A673 (cell line): ENCODE data around the gene DCLRE1C. TPM values are rescaled to one million over a fixed set of nuclear protein-coding genes. Genes with fewer than 3 reads are reported as not detected.
"Not testable (repeated sequence)": the region's sequence is repeated elsewhere in the genome, so short reads cannot be mapped to it uniquely, and the experiment has no call there.

Source experiments
- Bru-seq: library from RNA; stranded (reverse); fragments of 400-500 nt; gene quantifications from one replicate; lab custom pipeline; 2021; lab: Mats Ljungman, UMichigan
- BruChase-seq, 2 experiments: library from RNA; stranded (reverse); fragments of 400-500 nt; gene quantifications; one replicate each; lab custom pipeline; 2021; lab: Mats Ljungman, UMichigan
- BruUV-seq: library from RNA; stranded (reverse); fragments of 400-500 nt; replicated peaks from 2 replicates; lab custom pipeline; 2021; lab: Mats Ljungman, UMichigan
- CTCF ChIA-PET: fragments of 300-600 bp; sonication (Branson Sonifier 250); formaldehyde crosslinking; loops from one replicate; lab custom pipeline; 2022; ENCODE audit warnings: antibody characterized with exemption; lab: Charles Lee
- POLR2A ChIA-PET: fragments of 300-600 bp; sonication (Branson Sonifier 250); formaldehyde crosslinking; loops from one replicate; lab custom pipeline; 2022; ENCODE audit warnings: antibody characterized with exemption; ENCODE audit not compliant: low non-redundant PET; lab: Charles Lee
- DNase-seq: peaks from one replicate; pipeline ENCODE4 v3.0.0-alpha.2; 2015; ENCODE audit warnings: low spot score
- H3K27ac ChIP-seq: fragments of 200-600 bp; sonication (generic); 2 replicates; pipeline ENCODE4 v1.5.1; 2016; ENCODE audit warnings: mixed run types, low read depth, mild to moderate bottlenecking, mixed read lengths, antibody characterized with exemption, low read length; ENCODE audit not compliant: poor library complexity, severe bottlenecking
- H3K27me3 ChIP-seq: fragments of 200-600 bp; sonication (generic); replicated peaks from 2 replicates; pipeline ENCODE4 v1.6.1; 2017; ENCODE audit warnings: mixed run types, low read depth, mild to moderate bottlenecking, mixed read lengths, antibody characterized with exemption, low read length; ENCODE audit not compliant: insufficient read depth, poor library complexity
- H3K36me3 ChIP-seq: fragments of 200-600 bp; sonication (generic); 2 replicates; pipeline ENCODE4 v1.6.1; 2016; ENCODE audit warnings: mixed run types, mild to moderate bottlenecking, mixed read lengths, antibody characterized with exemption, low read length; ENCODE audit not compliant: insufficient read depth, poor library complexity, severe bottlenecking
- H3K4me1 ChIP-seq: fragments of 200-600 bp; sonication (generic); 2 replicates; pipeline ENCODE4 v1.6.1; 2017; ENCODE audit warnings: mixed run types, mild to moderate bottlenecking, mixed read lengths, antibody characterized with exemption, low read length; ENCODE audit not compliant: insufficient read depth, poor library complexity, severe bottlenecking
- H3K4me3 ChIP-seq: fragments of 200-600 bp; sonication (generic); 2 replicates; pipeline ENCODE4 v1.5.1; 2016; ENCODE audit warnings: low read depth, mixed run types, mild to moderate bottlenecking, mixed read lengths, low read length; ENCODE audit not compliant: poor library complexity, severe bottlenecking
- H3K9me3 ChIP-seq: fragments of 200-600 bp; sonication (generic); 2 replicates; pipeline ENCODE4 v1.6.1; 2016; ENCODE audit warnings: mixed run types, low read depth, mild to moderate bottlenecking, mixed read lengths, antibody characterized with exemption, low read length; ENCODE audit not compliant: poor library complexity, severe bottlenecking
- EZH2 ChIP-seq: fragments of 200-600 bp; sonication (generic); IDR thresholded peaks from 2 replicates; pipeline ENCODE4 v1.6.1; 2017; ENCODE audit warnings: borderline replicate concordance, low read depth, mild to moderate bottlenecking, mixed read lengths, antibody characterized with exemption, low read length; ENCODE audit not compliant: poor library complexity, severe bottlenecking
- intact Hi-C: fragments of 100-400 bp; cut with micrococcal nuclease; formaldehyde crosslinking; loops from one replicate; pipeline ENCODE4 v1.10.0; 2022; ENCODE audit not compliant: unreplicated experiment
- long read RNA-seq: library from polyadenylated mRNA; stranded (forward); transcript quantifications from one replicate; pipeline ENCODE4 v2.0.0, GENCODE V29; 2022
- total RNA-seq: library from RNA; stranded (reverse); gene quantifications from 2 replicates; pipeline ENCODE4 v1.2.3, GENCODE V29; 2021
- TF ChIP-seq, protein P1 (sequence below): fragments of 300-800, 200-600 bp; sonication (generic); conservative IDR thresholded peaks from 2 replicates; pipeline ENCODE4 v1.5.1; 2017; ENCODE audit warnings: low read depth, mild to moderate bottlenecking, antibody characterized with exemption, low read length, moderate library complexity, mixed read lengths

DCLRE1C gene
- total RNA-seq (13.1 and 14.6 TPM in 2 replicates), Bru-seq, nascent RNA (percentile 69 among the genes with signal in this experiment), BruChase-seq, experiment 1, labeled RNA remaining after a 2-hour chase (percentile 65 among the genes with signal in this experiment), BruChase-seq, experiment 2, labeled RNA remaining after a 6-hour chase (percentile 62 among the genes with signal in this experiment)
- long read RNA-seq, transcript DCLRE1C-209 (14 exons, 2,354 nt): major isoform, 6 of 376 reads
- long read RNA-seq, partial matches to known transcripts: 0 of 376 reads
- long read RNA-seq, other reads (novel, unspliced or antisense): 364 of 376 reads

DNA sequence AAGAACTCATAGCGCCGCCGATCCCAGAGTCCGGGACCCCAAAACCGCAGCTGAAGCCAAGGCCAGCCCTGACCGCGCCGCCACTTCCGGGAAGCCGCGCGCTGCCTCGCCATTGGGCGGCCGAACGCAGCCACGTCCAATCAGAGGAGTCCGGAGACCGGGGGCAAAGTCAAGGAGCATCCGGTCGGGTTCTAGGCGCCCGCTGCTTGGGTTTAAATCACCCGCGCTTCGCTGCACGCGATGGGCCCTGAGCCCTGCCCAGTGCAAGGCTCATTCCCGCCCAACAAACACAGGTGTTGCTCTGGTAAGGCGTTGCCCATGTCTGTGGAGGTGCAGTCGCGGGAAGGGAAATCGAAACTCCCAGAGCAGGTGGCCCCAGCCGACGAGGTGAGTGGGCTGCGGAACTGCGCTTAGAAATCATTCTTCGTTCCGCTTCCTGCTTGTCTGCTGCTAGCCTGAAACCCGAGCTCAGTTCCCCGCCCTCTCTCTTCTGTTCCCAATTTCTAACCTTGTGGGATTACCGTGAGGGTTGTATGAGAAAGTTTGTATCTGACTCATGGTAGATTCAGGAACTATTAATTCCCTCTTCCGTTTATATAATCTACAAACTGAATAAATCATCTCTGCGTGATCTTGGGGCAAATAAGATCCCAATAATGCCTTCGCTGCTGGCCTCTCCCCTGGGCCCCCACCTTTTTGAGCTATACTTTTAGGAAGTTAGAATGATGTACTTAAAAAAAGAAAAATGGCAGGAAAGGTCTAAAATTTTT is at the start of gene DCLRE1C:
TSS of gene DCLRE1C (minus strand) at position 96 of the 770 bp plus-strand sequence. CDS start at position 10, 86 bp downstream.
- intact Hi-C loops: loop anchor here (5.0 kb wide), 1 partner anchor 77 kb away; the partner anchor contains the start of gene SUV39H2
- Histone ChIP-seq H3K9me3 (no peaks in the 10 kb centered on the region), H3K36me3 (no peaks in the 10 kb centered on the region), H3K4me3 (peak within 1 kb of the TSS; percentile 73), H3K27me3 (no peaks in the 10 kb centered on the region), H3K27ac (peak within 1 kb of the TSS; percentile 51), H3K4me1 (peaks cover 17% of the 10 kb centered on the region)
- ChIA-PET POLR2A (no interaction called here), CTCF (interaction anchor here (1.0 kb wide), 1 partner anchor 18 kb away, joined by 5 read pairs; no protein-coding TSS in a partner anchor)
- no peak for TF ChIP-seq EZH2
- TF ChIP-seq, protein P1, sequence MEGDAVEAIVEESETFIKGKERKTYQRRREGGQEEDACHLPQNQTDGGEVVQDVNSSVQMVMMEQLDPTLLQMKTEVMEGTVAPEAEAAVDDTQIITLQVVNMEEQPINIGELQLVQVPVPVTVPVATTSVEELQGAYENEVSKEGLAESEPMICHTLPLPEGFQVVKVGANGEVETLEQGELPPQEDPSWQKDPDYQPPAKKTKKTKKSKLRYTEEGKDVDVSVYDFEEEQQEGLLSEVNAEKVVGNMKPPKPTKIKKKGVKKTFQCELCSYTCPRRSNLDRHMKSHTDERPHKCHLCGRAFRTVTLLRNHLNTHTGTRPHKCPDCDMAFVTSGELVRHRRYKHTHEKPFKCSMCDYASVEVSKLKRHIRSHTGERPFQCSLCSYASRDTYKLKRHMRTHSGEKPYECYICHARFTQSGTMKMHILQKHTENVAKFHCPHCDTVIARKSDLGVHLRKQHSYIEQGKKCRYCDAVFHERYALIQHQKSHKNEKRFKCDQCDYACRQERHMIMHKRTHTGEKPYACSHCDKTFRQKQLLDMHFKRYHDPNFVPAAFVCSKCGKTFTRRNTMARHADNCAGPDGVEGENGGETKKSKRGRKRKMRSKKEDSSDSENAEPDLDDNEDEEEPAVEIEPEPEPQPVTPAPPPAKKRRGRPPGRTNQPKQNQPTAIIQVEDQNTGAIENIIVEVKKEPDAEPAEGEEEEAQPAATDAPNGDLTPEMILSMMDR: no peak
- DNase-seq: peak; percentile 92
- BruUV-seq: TSS peak; percentile 92

DNA sequence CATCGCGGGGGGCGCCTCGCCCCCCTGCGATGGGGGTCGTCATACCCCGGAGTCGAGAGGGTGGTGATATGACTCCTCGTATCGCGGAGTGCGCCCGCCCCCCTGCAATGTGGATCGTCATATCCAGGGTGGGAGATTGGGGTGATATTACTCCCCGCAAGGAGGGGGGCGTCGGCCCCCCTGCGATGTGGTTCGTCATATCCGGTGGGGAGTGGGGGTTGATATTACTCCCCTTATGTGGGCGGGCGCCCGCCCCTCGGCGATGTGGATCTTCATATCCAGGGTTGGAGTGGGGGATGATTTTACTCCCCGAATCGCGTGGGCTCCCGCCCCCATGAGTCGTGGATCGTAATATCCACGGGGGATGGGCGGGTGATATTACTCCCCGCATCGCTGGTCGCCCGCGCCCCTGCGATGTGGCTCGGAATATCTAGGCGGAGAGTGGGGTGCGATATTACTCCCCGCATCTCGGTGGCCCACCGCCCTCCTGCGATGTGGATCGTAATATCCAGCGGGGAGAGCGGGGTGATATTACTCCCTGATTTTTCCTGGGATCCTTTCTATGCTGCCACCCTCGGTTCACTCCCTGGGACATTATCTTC is 42.2 kb upstream of the DCLRE1C start:
- H3K4me1 ChIP-seq: no peaks in the 10 kb centered on the region
- no peak overlapping the region for H3K4me3 ChIP-seq
- no peaks in the 10 kb centered on the region for H3K27me3 ChIP-seq
- H3K36me3 ChIP-seq: no peaks in the 10 kb centered on the region
- no TSS peak for BruUV-seq
- no peak overlapping the region for H3K27ac ChIP-seq
- ChIA-PET POLR2A (no interaction called here), CTCF (no interaction called here)
- DNase-seq: no peak
- intact Hi-C loops: no loop called here
- TF ChIP-seq, protein P1: no peak
- TF ChIP-seq EZH2: no peak
- H3K9me3 ChIP-seq: no peaks in the 10 kb centered on the region

GRCh38 chr10:14993500-14994455 is 39.9 kb upstream of the DCLRE1C start:
- H3K9me3 ChIP-seq, POLR2A ChIA-PET, DNase-seq, BruUV-seq, H3K27me3 ChIP-seq, CTCF ChIA-PET, H3K36me3 ChIP-seq, H3K27ac ChIP-seq, H3K4me3 ChIP-seq, H3K4me1 ChIP-seq: not testable (repeated sequence)
- intact Hi-C loops: loop anchor here (5.0 kb wide), 1 partner anchor 114 kb away; no protein-coding TSS in a partner anchor

DNA sequence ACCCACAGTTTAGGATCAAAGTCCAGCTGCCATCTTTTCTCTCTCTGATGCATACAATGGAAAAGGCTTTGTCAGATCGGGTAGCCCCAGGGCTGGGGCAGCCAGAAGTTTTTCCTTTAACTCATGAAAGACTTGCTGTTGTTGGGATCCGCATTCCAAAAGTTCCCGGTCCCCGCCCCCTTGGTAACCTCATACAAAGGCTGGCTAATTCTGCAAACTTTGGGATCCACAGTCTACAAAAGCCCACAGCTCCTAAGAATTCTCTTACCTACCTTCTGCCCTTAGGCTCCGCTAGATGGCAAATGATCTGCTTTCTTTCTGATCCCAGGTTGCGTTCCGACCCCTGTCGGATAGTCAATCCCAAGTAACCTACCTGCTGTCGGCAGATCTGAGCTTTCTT is 38.4 kb upstream of the DCLRE1C start:
- H3K27me3 ChIP-seq, H3K27ac ChIP-seq, H3K9me3 ChIP-seq, H3K4me1 ChIP-seq, DNase-seq, H3K36me3 ChIP-seq, POLR2A ChIA-PET, H3K4me3 ChIP-seq, BruUV-seq, CTCF ChIA-PET: not testable (repeated sequence)
- intact Hi-C loops: loop anchor here (5.0 kb wide), 1 partner anchor 115 kb away; no protein-coding TSS in a partner anchor
